Stimulated activated CD8-positive, alpha-beta memory T cell treated with anti-CD3 and anti-CD28 coated beads, Interleukin-15, amount 100 ng/mL, for 1 hour (primary cell): ENCODE data around the gene C9.
"Not testable (repeated sequence)": the region's sequence is repeated elsewhere in the genome, so short reads cannot be mapped to it uniquely, and the experiment has no call there.

Experiments
- DNase-seq: peaks from one replicate; pipeline ENCODE4 v3.0.0-alpha.2; 2020; ENCODE audit warnings: low read depth

C9 gene

GRCh38 chr5:39260095-39260494 is 104.2 kb downstream of the C9 start:
- no peak for DNase-seq

GRCh38 chr5:39257554-39257953 is 106.7 kb downstream of the C9 start:
- DNase-seq, result no peak

GRCh38 chr5:39256477-39257235 is 107.6 kb downstream of the C9 start:
- DNase-seq, result no peak

DNA sequence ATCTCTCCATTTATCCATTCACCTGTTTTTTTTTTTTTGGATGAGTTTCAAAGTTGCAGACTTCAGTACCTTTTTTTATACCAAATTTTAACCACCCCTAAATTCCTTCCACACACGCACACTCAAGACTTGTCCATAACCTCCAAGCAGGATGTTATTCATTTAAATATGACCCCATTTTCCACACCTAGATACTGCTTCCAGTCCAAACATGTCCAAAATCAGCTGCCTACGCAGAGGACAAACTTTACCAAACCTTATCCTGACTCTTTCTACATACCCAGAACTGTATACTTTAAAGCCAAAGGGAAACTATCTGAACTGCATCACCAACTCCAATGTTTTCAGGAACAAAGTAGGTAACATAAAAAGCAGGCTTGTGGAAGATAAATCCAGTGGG is 108.9 kb downstream of the C9 start:
- no peak for DNase-seq

DNA sequence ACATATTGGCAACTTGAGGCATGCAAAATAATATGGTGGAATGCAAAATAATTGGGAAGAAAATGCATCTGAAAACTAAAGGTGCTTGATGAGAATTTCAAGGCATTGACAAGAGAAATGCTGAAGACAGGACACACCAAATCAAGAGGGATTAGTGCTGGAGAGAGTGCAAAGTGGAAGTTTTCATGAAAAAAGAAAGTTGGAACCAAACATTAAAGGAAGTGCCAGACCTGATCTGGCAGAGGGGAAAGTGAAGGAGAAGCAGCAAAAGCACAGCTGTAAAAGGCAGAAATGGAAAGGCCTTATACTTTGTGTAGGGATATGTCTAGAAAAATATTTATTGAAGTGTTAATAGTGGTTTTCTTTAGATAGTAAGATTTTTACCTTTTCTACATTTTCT is 109.6 kb downstream of the C9 start:
- no peak for DNase-seq

DNA sequence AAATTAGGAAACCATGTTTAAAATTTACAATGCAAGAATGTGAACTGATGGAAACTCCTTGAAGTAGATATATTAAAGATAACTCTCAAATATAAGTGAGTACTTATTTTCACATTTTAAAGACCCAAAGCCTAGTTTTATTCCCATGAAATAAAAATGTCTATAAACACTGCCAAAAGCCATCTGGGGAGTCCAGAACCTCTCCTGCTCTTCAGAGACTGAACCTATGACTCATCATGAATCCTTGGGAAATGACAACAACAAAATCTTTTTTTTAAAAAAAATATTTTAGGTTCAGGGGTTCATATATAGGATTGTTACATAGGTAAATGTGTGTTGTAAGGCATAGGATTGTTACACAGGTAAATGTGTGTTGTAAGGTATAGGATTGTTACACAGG is 111.1 kb downstream of the C9 start:
- no peak for DNase-seq

DNA sequence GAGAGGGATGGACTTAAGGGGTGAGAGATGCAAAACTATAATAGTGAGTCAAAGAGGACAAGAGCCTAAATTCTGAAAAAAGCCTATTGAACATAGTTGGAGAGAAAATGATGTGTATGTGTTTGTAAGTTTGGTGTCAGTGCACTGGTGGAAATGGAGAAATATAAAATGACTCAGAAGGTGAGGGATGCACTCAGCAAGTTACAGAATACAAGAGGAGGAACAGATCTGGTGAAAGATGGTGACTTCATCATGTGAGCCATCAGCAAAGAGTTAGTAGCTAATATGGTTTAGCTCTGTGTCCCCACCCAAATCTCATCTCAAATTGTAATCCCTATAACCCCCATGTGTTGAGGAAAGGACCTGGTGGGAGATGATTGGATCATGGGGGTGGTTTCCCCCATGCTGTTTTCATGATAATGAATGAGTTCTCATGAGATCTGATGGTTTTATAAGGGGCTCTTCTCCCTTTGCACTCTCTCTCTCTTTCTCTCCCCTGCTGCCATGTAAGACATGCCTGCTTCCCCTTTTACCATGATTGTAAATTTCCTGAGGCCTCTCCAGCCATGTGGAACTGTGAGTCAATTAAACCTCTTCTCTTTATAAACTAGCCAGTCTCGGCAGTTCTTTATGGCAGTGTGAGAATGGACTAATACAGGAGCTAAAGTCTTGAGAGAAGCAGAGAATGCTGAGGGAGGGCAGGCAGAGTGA is 114.6 kb downstream of the C9 start:
- DNase-seq, result no peak

GRCh38 chr5:39249069-39249468 is 115.2 kb downstream of the C9 start:
- no peak for DNase-seq

GRCh38 chr5:39240750-39241149 is 123.5 kb downstream of the C9 start:
- DNase-seq, result no peak

- DNase-seq, result no peak
These were observed 125.8 kb downstream of the C9 start for GRCh38 chr5:39238366-39239105.

- no peak for DNase-seq
These were observed 127.6 kb downstream of the C9 start for GRCh38 chr5:39236718-39237117.

- no peak for DNase-seq
These were observed 128.6 kb downstream of the C9 start for GRCh38 chr5:39235648-39236047.

DNA sequence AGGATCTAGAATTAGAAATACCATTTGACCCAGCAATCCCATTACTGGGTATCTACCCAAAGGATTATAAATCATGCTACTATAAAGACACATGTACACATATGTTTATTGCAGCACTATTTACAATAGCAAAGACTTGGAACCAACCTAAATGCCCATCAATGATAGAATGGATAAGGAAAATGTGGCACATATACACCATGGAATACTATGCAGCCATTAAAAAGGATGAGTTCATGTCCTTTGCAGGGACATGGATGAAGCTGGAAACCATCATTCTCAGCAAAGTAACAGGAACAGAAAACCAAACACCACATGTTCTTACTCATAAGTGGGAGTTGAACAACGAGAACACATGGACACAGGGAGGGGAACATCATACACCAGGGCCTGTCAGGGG is 129.8 kb downstream of the C9 start:
- DNase-seq, result not testable (repeated sequence)
